ENCODE results near the gene KATNB1.
"Not testable (repeated sequence)": the region's sequence is repeated elsewhere in the genome, so short reads cannot be mapped to it uniquely, and the experiment has no call there.

Gene KATNB1

GRCh38 chr16:57727610-57728009 lies 8.0 kb upstream of the KATNB1 start:
- DNase-seq = no peak

- no peak for DNase-seq
These were observed 7.0 kb upstream of the KATNB1 start for GRCh38 chr16:57728336-57729181.

- no peak for DNase-seq
These were observed 6.4 kb upstream of the KATNB1 start for GRCh38 chr16:57729182-57729484.

- DNase-seq = not testable (repeated sequence)
These were observed 5.7 kb upstream of the KATNB1 start for GRCh38 chr16:57729852-57730251.

GRCh38 chr16:57730771-57731730 lies 4.5 kb upstream of the KATNB1 start:
- DNase-seq = no peak

- no peak for DNase-seq
These were observed 3.5 kb upstream of the KATNB1 start for GRCh38 chr16:57732037-57732436.

GRCh38 chr16:57732714-57733113 lies 2.9 kb upstream of the KATNB1 start:
- DNase-seq = no peak

GRCh38 chr16:57734308-57734924 lies 1.2 kb upstream of the KATNB1 start:
- DNase-seq = no peak

GRCh38 chr16:57734925-57735754 lies 430 bp upstream of the KATNB1 start:
- peak; percentile 100 for DNase-seq

- peak; percentile 44 for DNase-seq
These were observed 1.1 kb downstream of the KATNB1 start for GRCh38 chr16:57736419-57737351.

GRCh38 chr16:57738844-57739243 lies 3.3 kb downstream of the KATNB1 start:
- DNase-seq = no peak

GRCh38 chr16:57739756-57740422 lies 4.3 kb downstream of the KATNB1 start:
- no peak for DNase-seq

GRCh38 chr16:57740423-57741071 lies 5.0 kb downstream of the KATNB1 start:
- no peak for DNase-seq

GRCh38 chr16:57741660-57742191 lies 6.2 kb downstream of the KATNB1 start:
- DNase-seq = no peak

GRCh38 chr16:57742543-57742942 lies 7.0 kb downstream of the KATNB1 start:
- DNase-seq = no peak

- DNase-seq = no peak
These were observed 7.9 kb downstream of the KATNB1 start for GRCh38 chr16:57743458-57743857.

- no peak for DNase-seq
These were observed 8.5 kb downstream of the KATNB1 start for GRCh38 chr16:57743886-57744641.

- no peak for DNase-seq
These were observed 9.0 kb downstream of the KATNB1 start for GRCh38 chr16:57744642-57744903.

GRCh38 chr16:57745768-57746167 lies 10.2 kb downstream of the KATNB1 start:
- no peak for DNase-seq
